T-helper 2 cell (primary cell): ENCODE measurements around the gene IDH3A.

ENCODE experiments used
- DNase-seq, 5 experiments: peaks; one replicate each; pipeline versions ENCODE4 v3.0.0 to v3.0.0-alpha.2; 2012 to 2022

IDH3A gene

GRCh38 chr15:78204351-78205309, 55.5 kb downstream of the IDH3A start:
- no peak for DNase-seq

DNA sequence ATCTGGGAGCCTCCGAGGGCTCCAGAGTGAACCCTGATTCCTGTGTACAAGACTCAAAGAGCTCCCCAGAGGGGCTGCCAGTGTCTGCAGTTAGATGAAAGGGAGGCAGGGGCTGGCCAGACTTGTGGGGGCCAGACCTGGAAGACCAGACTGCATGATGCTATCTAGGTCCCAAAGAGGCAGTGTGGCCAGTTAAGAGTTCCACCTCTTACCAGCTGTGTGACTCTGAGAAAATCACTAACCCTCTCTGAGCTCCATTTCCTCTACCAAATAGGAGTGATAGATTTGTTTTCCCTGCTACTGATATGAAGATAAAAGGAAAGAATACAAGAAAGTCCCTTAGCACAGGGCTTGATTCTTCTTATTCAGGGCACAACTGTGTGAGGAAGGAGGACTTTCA, 56.2 kb downstream of the IDH3A start:
- no peak for DNase-seq

DNA sequence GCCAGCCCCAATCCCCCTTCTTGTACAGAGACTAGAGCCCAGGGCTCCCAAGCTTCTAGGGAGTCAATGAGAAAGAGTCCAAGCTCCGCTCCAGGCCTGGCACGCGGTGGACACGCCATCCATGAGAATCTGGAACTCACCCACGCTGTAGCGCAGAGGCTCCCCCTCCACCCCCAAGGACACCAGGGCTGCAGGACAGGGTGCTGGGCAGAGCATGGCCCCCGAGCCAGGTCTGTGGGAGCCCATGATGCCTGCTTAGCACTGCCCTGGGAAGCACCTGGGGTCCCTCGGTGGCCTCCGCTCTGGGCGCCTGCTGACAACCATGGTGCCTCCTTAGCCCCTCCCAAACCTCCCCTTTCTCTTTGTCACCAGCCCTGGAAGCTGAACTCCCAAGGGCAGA, 56.7 kb downstream of the IDH3A start:
- no peak for DNase-seq

- no peak for DNase-seq
Measured at GRCh38 chr15:78206326-78207109, 57.4 kb downstream of the IDH3A start.

DNA sequence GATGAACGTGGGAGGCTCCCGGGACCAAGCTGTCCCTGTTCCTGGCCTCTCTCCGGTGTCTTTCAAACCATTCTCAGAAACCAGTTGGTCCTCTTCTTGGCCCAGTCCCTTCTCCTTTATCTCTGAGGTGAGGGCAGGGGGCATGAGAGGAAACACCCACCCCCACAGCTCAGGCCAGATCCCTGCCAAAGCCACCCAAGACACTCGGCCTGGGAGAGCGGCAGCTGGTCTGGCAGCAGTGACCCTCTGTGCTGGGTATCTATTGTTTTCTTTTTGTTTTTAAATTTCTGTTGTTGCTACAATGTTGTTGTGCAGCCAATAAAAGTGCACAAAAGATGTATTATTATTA, 57.9 kb downstream of the IDH3A start:
- no peak for DNase-seq

GRCh38 chr15:78207641-78208340, 58.6 kb downstream of the IDH3A start:
- no peak for DNase-seq

DNA sequence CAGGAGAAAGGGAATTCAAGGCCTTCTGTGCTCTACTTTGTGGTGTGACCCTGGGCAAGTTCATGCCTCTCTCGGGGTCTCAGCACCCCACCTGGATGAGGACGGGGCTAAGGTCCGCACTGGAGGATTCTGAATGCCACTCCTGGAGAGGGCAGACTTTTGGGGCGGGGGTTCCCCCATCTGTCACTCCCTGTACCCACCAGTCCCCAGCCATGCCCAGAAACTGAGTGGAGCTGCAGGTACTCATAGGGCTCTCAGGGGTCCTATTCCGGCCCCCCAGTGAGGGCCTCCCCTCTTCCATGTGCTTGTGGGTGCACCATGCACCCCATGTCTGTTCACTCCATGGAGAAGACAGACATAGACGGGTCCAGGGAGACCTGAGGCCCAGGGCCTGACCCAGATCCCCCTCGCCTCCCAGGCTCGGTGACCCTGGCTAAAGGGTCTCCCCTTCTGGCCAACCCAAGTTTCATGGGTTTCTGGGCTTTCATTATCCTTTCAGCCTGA, 59.2 kb downstream of the IDH3A start:
- DNase-seq, result no peak

DNA sequence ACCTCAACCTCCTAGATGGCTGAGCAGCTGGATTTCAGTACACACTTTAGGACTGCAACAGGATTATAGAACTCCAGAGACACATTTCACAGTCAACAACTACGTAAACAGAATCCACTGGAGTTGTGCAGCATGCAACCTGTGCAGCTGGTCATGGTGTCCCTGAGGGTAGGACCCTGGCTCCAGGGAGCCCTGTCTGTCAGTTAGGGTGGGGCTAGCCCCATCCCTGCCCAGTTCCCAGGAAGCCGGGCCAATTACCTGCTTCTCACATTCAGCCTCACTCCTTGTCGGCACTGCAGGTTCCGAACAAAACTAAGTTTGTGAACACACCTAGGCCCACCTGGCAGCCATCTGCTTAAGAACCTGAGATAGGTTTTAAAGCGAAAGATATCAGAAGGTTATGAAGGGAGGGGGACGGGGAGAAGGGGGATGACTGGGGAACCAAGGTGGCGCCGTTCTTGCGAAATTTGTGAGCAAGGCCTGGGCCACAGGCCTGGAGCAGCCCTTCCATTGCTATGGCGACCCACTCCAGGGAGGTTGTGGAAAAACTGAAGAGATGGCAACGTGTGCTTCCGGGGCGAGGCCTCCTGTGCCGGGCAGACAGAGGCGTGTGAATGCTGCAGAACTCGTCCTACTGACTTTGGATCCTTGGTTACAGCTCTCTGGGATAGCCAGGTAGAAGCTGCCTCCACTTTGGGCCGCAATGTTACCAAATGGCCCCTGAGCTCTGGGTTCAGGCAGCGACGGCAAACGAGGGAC, 59.9 kb downstream of the IDH3A start:
- no peak for DNase-seq

DNA sequence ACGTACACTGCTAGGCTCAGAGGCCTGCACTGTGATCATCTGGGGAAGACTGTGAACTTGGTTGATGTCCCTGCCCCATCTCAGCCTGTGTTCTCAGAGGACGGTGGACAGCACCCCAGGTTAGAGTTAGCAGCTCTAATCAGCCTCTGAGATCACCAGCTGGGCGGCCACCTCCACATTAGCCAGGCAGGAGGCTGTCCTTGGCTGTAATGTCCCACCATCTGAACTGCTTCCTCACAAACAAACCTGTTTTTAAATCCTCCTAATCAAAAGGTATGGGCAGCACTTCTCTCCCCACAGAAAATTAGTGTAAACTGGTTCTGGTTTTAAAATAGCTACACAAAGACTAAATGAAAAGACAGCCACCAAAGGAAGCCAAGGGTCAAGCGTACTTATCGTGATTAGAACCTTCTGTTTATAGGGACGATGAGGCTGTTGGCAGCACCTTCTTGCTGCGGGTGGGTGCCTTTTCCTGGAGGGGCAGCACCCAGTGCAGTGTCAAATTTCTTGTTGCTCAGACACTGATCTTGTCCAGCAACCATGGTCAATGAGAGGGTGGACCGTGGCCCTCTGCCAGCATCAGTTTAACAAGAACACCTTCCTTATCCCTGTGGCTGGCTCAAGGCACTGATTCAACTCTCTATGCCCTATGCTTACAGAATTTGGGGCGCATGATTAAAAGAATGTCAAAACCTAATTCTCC, 60.6 kb downstream of the IDH3A start:
- no peak for DNase-seq

GRCh38 chr15:78210349-78210717, 61.2 kb downstream of the IDH3A start:
- no peak for DNase-seq

DNA sequence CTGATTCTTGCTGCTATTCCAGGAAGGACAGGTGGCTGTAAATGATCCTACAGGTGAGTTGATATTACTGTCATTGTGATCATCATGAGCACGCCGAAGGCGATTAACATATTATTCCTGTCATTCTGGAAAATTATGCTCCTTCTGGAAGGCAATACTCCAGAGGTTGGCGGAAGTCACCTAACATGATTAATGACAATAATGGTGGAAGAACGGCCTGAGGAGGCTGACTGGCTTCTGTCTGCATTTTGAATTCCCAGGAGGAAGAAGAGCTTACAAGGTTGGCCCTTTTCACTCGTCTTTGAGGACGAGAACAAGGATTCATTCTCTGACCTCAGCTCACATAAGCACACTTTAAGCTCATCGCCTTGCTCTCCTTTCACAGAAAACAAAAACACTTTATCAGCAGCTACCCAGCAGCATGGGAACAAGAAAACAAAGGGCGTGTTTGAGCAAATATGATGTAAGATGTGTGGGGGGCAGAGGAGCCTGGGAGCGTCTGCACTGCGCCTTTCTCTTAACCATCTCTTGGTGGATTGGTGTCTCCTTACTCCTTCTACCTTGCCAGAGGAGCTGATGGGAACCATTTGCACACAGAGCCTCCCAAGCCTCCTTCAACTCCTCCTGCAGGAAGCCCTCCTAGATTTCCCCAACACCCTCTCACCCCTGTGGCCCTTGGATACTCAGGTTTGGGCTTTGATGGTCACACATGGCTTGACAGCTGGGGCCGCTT, 62.2 kb downstream of the IDH3A start:
- no peak for DNase-seq

DNA sequence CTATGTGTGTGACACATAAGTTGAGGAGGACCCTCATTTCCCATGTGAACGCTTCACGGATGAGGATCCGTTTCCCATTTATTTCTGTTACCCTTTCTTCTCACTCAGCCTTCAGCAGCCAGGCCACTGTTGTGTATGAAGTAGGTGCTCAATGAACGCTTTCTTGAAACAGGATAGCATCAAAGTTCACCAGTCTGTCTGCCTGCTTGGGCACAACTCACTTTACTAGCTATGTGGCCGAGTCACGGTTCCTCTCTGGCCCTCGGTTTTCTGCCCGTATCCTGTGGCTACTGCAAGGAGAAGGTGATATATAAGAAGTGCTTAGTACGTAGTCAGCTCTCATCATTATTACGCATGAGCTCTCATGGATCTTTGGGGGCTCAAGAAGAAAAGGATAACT, 62.8 kb downstream of the IDH3A start:
- DNase-seq, result no peak

GRCh38 chr15:78212546-78213424, 63.6 kb downstream of the IDH3A start:
- DNase-seq, result no peak

DNA sequence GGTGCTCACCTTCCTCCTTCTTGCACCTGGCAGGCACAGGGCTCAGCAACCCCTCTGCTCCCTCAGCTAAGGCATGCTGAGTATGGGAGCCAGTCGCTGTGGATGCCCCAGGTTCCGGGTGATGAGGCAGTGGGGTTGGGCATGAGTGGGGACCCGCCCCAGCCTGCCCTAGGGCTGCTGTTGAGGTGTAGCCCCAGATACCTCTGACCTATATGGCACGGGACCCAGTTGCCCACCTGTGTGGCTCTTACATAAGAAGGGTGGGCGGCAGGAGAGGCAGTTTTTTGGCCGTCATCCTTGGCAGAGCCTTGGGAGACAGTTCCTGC, 64.2 kb downstream of the IDH3A start:
- DNase-seq, result no peak

- DNase-seq, result no peak
Measured at GRCh38 chr15:78213956-78214355, 64.8 kb downstream of the IDH3A start.

GRCh38 chr15:78216276-78217104, 67.3 kb downstream of the IDH3A start:
- no peak for DNase-seq

- no peak for DNase-seq
Measured at GRCh38 chr15:78220713-78221112, 71.6 kb downstream of the IDH3A start.
